ENCODE data around the gene KIF16B. TPM values are rescaled to one million over a fixed set of nuclear protein-coding genes. Genes with fewer than 3 reads are reported as not detected.

KIF16B gene
- total RNA-seq, 1 experiment from 2014 or later = 15.8 TPM

DNA sequence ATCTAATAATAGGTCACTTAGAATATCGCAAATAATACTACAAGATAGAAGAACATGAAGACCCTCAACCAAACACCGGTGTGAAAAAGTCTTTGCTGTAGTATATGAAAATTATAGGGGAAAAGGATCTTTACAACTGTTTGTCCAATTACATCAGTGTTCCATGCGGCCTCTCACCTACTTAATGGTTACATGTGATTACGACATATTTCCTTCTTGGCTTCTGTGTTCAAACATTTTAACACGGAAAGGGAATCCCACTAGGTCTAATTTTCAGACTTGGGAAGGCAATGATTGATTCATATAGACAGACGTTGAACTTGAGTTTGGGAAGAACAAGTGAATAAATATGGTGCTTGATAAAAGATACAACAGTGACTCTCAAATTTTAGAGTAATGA is 273.4 kb downstream of the KIF16B start:
- H3K36me3 Mint-ChIP-seq (ENCODE audit: insufficient read depth, unreplicated experiment) = no peaks in the 10 kb centered on the region
- no peaks in the 10 kb centered on the region for H3K27me3 Mint-ChIP-seq (ENCODE audit: insufficient read depth, unreplicated experiment)
- ChIA-PET CTCF (no interaction called here), POLR2A (no interaction called here)
- no peak overlapping the region for H3K4me3 Mint-ChIP-seq (ENCODE audit: unreplicated experiment)
- no TSS peak for BruUV-seq (replicated peaks)
- TF ChIP-seq, protein P1, sequence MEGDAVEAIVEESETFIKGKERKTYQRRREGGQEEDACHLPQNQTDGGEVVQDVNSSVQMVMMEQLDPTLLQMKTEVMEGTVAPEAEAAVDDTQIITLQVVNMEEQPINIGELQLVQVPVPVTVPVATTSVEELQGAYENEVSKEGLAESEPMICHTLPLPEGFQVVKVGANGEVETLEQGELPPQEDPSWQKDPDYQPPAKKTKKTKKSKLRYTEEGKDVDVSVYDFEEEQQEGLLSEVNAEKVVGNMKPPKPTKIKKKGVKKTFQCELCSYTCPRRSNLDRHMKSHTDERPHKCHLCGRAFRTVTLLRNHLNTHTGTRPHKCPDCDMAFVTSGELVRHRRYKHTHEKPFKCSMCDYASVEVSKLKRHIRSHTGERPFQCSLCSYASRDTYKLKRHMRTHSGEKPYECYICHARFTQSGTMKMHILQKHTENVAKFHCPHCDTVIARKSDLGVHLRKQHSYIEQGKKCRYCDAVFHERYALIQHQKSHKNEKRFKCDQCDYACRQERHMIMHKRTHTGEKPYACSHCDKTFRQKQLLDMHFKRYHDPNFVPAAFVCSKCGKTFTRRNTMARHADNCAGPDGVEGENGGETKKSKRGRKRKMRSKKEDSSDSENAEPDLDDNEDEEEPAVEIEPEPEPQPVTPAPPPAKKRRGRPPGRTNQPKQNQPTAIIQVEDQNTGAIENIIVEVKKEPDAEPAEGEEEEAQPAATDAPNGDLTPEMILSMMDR (IDR thresholded peaks at IDR 0.05; ENCODE audit: unreplicated experiment) = no peak
- peaks cover 15% of the 10 kb centered on the region for H3K9me3 Mint-ChIP-seq (ENCODE audit: unreplicated experiment)
- DNase-seq (ENCODE audit: unreplicated experiment) = peak; percentile 26
- no peaks in the 10 kb centered on the region for H3K4me1 Mint-ChIP-seq (ENCODE audit: insufficient read depth, unreplicated experiment)
- no peak overlapping the region for H3K27ac Mint-ChIP-seq (ENCODE audit: low read depth, unreplicated experiment)
- intact Hi-C loops (cut with micrococcal nuclease) = no loop called here

DNA sequence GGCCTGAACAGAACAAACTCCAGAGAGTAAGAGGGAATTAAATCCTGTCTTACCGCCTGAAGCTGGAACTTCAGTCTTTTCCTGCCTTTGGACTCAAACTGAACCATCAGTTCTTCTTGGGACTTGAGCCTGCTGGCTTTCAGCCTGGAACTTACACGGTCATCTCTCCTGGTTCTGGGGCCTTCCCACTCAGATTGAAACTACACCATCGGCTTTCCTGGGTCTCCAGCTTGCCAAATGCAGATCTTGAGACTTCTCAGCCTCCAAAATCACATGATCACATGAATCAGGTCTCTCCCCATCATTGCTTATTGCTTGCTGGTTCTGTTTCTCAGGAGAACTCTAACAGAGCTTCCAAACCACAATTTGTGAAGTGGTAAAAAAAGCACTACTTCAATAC is 276.3 kb downstream of the KIF16B start:
- no peak overlapping the region for H3K27ac Mint-ChIP-seq (ENCODE audit: low read depth, unreplicated experiment)
- no TSS peak for BruUV-seq (replicated peaks)
- ChIA-PET POLR2A (no interaction called here), CTCF (interaction anchor here (0.6 to 1.5 kb wide), 2 partner anchors 179 to 467 kb away, joined by 5 to 6 read pairs; no protein-coding TSS in a partner anchor)
- TF ChIP-seq, protein P1 (IDR thresholded peaks at IDR 0.05; ENCODE audit: unreplicated experiment) = no peak
- H3K36me3 Mint-ChIP-seq (ENCODE audit: insufficient read depth, unreplicated experiment) = no peaks in the 10 kb centered on the region
- no peaks in the 10 kb centered on the region for H3K27me3 Mint-ChIP-seq (ENCODE audit: insufficient read depth, unreplicated experiment)
- intact Hi-C loops (cut with micrococcal nuclease) = no loop called here
- H3K4me1 Mint-ChIP-seq (ENCODE audit: insufficient read depth, unreplicated experiment) = no peaks in the 10 kb centered on the region
- DNase-seq (ENCODE audit: unreplicated experiment) = no peak
- H3K9me3 Mint-ChIP-seq (ENCODE audit: unreplicated experiment) = peaks cover 7% of the 10 kb centered on the region
- H3K4me3 Mint-ChIP-seq (ENCODE audit: unreplicated experiment) = no peak overlapping the region

DNA sequence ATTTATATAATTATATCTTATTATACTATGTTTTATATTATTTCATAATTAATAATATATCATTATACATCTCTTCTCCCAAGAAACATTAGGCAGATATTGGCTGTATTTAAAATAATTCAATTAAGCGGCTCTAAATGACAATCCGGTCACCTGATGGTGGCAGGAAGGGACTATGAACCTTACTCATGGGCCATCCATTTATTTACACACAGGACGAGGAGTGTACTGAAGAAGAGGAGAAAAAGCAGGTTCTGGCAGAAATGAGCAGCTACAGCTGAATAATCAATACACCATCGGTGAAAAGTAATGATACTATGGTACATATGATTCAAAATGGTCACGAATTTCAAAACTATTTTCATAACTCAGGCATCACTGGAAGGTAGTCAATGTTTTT is 277.7 kb downstream of the KIF16B start:
- no peak for DNase-seq (ENCODE audit: unreplicated experiment)
- intact Hi-C loops (cut with micrococcal nuclease) = no loop called here
- BruUV-seq (replicated peaks) = no TSS peak
- ChIA-PET CTCF (interaction anchor here (1.1 kb wide), 1 partner anchor 805 kb away, joined by 3 read pairs; no protein-coding TSS in a partner anchor), POLR2A (no interaction called here)
- H3K4me3 Mint-ChIP-seq (ENCODE audit: unreplicated experiment) = no peak overlapping the region
- H3K36me3 Mint-ChIP-seq (ENCODE audit: insufficient read depth, unreplicated experiment) = no peaks in the 10 kb centered on the region
- no peaks in the 10 kb centered on the region for H3K27me3 Mint-ChIP-seq (ENCODE audit: insufficient read depth, unreplicated experiment)
- TF ChIP-seq, protein P1 (IDR thresholded peaks at IDR 0.05; ENCODE audit: unreplicated experiment) = no peak
- no peaks in the 10 kb centered on the region for H3K4me1 Mint-ChIP-seq (ENCODE audit: insufficient read depth, unreplicated experiment)
- H3K27ac Mint-ChIP-seq (ENCODE audit: low read depth, unreplicated experiment) = no peak overlapping the region
- peaks cover under 1% of the 10 kb centered on the region for H3K9me3 Mint-ChIP-seq (ENCODE audit: unreplicated experiment)

DNA sequence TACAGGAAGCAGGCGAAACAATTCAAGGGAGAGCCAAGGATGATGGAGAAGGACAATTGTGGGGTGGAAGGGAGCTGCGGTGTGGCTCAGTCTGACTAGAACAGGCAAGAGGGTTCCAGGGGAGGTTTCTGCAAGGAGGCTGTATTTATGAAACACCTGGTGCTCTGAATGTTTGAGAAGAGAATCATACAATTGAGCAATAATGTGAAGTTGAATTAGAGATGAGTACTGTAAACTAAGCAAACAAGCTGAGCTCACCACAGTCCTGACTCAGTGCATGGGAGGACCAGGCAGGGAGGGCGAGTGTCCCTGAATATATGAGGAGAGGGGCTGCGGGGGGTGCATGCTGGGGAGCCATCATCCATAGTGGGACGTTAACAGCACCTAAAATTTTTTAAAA is 279.7 kb downstream of the KIF16B start:
- H3K27ac Mint-ChIP-seq (ENCODE audit: low read depth, unreplicated experiment) = no peak overlapping the region
- H3K4me1 Mint-ChIP-seq (ENCODE audit: insufficient read depth, unreplicated experiment) = no peaks in the 10 kb centered on the region
- peak; percentile 60 for DNase-seq (ENCODE audit: unreplicated experiment)
- no peak overlapping the region for H3K4me3 Mint-ChIP-seq (ENCODE audit: unreplicated experiment)
- intact Hi-C loops (cut with micrococcal nuclease) = no loop called here
- H3K36me3 Mint-ChIP-seq (ENCODE audit: insufficient read depth, unreplicated experiment) = no peaks in the 10 kb centered on the region
- CTCF ChIA-PET = interaction anchor here (0.6 to 0.9 kb wide), 3 partner anchors 23 to 1808 kb away, joined by 3 read pairs; no protein-coding TSS in a partner anchor
- TF ChIP-seq, protein P1 (IDR thresholded peaks at IDR 0.05; ENCODE audit: unreplicated experiment) = no peak
- no TSS peak for BruUV-seq (replicated peaks)
- POLR2A ChIA-PET = interaction anchor here (0.6 to 1.3 kb wide), 6 partner anchors 45 to 1985 kb away, joined by 3 read pairs; no protein-coding TSS in a partner anchor
- no peaks in the 10 kb centered on the region for H3K27me3 Mint-ChIP-seq (ENCODE audit: insufficient read depth, unreplicated experiment)
- H3K9me3 Mint-ChIP-seq (ENCODE audit: unreplicated experiment) = no peaks in the 10 kb centered on the region

All from MCF 10A (cell line).